ENCODE measurements around the gene ANKRD66. TPM values are rescaled to one million over a fixed set of nuclear protein-coding genes. Genes with fewer than 3 reads are reported as not detected.
"Not testable (repeated sequence)": the region's sequence is repeated elsewhere in the genome, so short reads cannot be mapped to it uniquely, and the experiment has no call there.

Gene ANKRD66
- total RNA-seq, 2 experiments from 2014 or later: not detected

- Mint-ChIP-seq H3K27ac (no peak overlapping the region), H3K4me3 (no peak overlapping the region), H3K4me1 (no peaks in the 10 kb centered on the region), H3K27me3 (peaks cover 19% of the 10 kb centered on the region), H3K36me3 (no peaks in the 10 kb centered on the region), H3K9me3 (no peaks in the 10 kb centered on the region)
- DNase-seq: no peak
Measured at GRCh38 chr6:46772762-46773161, 26.0 kb downstream of the ANKRD66 start.

DNA sequence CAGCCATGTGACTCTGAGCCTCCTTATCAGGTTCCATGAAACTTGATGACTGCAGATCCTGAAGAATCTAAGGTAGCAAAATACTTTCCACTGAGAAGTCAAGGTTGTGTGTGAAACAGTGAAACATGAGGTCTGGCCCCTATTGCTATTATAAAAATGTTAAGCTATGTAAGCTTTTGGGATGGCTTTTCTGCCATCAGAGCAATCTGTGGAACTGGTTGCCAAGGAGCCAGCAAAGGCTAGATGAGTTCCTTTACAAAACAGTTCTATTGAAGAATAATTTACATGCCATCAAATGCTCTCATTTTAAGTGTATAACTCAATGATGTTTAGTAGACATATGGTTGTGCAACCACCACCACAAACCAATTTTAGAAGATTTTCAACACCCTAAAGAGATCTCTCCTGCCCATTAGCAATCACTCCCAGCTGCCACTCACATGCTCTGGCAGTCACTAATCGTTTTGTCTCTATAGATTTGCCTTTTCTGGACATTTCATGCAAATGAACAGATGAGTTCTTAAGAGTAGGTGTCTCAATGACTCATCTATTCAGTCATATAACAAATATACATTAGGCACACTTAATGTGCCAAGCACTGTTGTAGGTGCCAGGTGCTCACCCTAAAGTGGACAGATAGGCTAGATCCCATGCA is 26.6 kb downstream of the ANKRD66 start:
- DNase-seq: no peak
- Mint-ChIP-seq H3K27me3 (peaks cover 15% of the 10 kb centered on the region), H3K36me3 (no peaks in the 10 kb centered on the region), H3K4me1 (no peaks in the 10 kb centered on the region), H3K4me3 (no peak overlapping the region), H3K27ac (no peak overlapping the region), H3K9me3 (no peaks in the 10 kb centered on the region)

DNA sequence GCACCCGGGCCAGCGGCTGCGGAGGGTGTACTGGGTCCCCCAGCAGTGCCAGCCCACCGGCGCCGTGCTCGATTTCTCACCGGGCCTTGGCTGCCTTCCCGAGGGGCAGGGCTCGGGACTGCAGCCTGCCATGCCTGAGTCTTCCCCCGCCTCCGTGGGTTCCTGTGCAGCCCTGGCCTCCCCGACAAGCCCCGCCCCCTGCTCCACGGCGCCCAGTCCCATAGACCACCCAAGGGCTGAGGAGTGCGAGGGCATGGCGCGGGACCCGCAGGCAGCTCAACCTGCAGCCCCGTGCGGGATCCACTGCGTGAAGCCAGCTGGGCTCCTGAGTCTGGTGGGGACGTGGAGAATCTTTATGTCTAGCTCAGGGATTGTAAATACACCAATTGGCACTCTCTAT is 28.0 kb downstream of the ANKRD66 start:
- not testable (repeated sequence) for H3K4me3 Mint-ChIP-seq, H3K9me3 Mint-ChIP-seq, H3K27me3 Mint-ChIP-seq, DNase-seq, H3K27ac Mint-ChIP-seq, H3K4me1 Mint-ChIP-seq, H3K36me3 Mint-ChIP-seq

- no peak for DNase-seq
- no peak overlapping the region for H3K4me3 Mint-ChIP-seq
- no peaks in the 10 kb centered on the region for H3K4me1 Mint-ChIP-seq
- H3K27ac Mint-ChIP-seq: no peak overlapping the region
- peaks cover 8% of the 10 kb centered on the region for H3K27me3 Mint-ChIP-seq
- no peaks in the 10 kb centered on the region for H3K36me3 Mint-ChIP-seq
- H3K9me3 Mint-ChIP-seq: no peaks in the 10 kb centered on the region
Measured at GRCh38 chr6:46776070-46776712, 29.5 kb downstream of the ANKRD66 start.

DNA sequence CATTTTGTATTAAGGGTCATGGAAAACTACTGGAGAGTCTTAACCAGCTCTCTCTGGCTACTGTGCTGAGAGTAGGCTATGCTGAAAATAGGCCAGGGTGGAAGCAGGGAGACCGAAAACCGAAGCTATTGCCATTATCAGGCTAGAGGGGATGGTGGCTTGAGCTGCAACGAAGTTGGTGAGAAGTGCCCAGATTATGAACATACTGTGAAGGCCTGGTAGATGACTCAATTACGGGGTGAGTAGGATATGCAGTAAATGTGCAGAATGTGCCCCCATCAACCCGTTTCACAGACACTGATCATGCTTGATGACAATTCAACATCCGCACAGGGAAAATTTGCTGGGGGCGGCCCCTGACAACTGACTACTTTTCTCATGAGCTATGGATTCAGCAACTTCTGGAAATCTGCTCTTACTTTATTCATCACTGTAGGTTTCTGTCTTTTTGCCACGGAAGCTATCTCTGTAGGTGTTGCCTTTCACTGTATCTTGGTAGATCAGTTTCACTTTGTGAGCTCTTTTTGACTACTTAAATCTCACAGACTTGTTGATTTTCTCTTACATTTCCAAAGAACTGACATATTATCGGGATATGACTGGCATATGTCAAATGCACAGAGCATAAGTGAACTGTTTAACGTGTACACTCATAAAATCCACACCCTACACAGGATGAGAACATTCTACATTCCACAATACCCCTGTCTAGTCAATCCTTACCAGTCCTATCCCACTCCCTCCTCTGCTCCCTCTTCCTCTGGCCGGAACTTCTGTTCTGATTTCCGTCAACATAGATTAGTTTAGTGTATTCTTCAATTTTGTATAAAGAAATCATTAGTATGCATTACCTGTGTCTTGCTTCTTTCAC is 31.0 kb downstream of the ANKRD66 start:
- no peaks in the 10 kb centered on the region for H3K9me3 Mint-ChIP-seq
- H3K27me3 Mint-ChIP-seq: peaks cover 7% of the 10 kb centered on the region
- no peak overlapping the region for H3K27ac Mint-ChIP-seq
- no peak overlapping the region for H3K4me3 Mint-ChIP-seq
- DNase-seq: no peak
- H3K36me3 Mint-ChIP-seq: no peaks in the 10 kb centered on the region
- no peaks in the 10 kb centered on the region for H3K4me1 Mint-ChIP-seq

GRCh38 chr6:46781478-46782378 is 35.0 kb downstream of the ANKRD66 start:
- no peak overlapping the region for H3K27ac Mint-ChIP-seq
- H3K27me3 Mint-ChIP-seq: peaks cover 16% of the 10 kb centered on the region
- H3K36me3 Mint-ChIP-seq: no peaks in the 10 kb centered on the region
- no peak overlapping the region for H3K4me3 Mint-ChIP-seq
- DNase-seq: peak; percentile 15
- no peaks in the 10 kb centered on the region for H3K4me1 Mint-ChIP-seq
- no peaks in the 10 kb centered on the region for H3K9me3 Mint-ChIP-seq

- Mint-ChIP-seq H3K36me3 (no peaks in the 10 kb centered on the region), H3K4me3 (no peak overlapping the region), H3K4me1 (no peaks in the 10 kb centered on the region), H3K27me3 (peaks cover 26% of the 10 kb centered on the region), H3K27ac (no peak overlapping the region), H3K9me3 (no peaks in the 10 kb centered on the region)
- no peak for DNase-seq
Measured at GRCh38 chr6:46784535-46784934, 37.8 kb downstream of the ANKRD66 start.

- Mint-ChIP-seq H3K27me3 (peaks cover 19% of the 10 kb centered on the region), H3K9me3 (no peaks in the 10 kb centered on the region), H3K4me1 (no peaks in the 10 kb centered on the region), H3K36me3 (no peaks in the 10 kb centered on the region), H3K27ac (no peak overlapping the region), H3K4me3 (no peak overlapping the region)
- DNase-seq: no peak
Measured at GRCh38 chr6:46787871-46788540, 41.3 kb downstream of the ANKRD66 start.

- no peaks in the 10 kb centered on the region for H3K36me3 Mint-ChIP-seq
Measured at GRCh38 chr6:46788791-46789190, 42.1 kb downstream of the ANKRD66 start.

DNA sequence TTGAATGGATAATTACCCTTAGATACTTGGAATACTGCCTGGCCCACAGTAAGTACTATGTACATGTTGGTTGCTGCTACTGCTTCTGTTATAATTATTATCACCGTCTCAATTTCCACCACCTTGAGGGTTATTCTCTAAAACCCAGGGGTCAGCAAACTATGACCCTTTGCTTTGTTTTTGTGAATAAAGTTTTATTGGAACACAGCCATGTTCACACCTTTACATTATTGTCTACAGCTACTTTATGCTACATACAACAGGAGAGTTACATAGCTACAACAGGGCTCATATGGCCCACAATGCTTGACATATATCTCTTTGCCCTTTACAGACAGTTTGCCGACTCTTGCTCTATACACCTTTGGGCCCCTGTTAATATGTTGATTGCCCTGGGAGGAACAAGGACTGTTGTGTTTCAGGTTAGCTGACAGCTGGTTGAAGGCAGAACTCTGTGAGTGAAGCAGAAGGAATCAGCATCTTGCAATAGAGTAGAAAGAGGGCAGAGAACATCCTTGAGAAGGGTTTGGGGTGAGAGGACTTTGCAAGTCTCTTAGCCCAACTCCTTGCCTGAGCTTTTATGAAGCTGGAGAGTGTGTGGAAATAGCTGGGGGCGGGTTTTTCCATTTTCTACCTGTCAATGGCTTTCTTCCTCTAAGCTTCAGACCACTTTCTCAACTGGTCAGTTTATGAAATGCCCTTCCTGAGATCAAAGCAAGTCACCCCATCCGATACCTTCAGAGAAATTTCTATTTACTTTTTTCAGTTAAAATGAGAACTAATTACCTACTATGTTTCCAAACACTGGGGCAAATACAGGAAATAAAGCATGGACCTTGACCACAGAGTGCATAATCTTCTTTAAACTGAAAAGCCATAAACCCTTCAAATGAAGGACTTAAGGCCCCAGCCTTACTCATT is 43.0 kb downstream of the ANKRD66 start:
- Mint-ChIP-seq H3K4me1 (no peaks in the 10 kb centered on the region), H3K9me3 (no peaks in the 10 kb centered on the region), H3K4me3 (no peak overlapping the region), H3K36me3 (no peaks in the 10 kb centered on the region), H3K27ac (no peak overlapping the region), H3K27me3 (peaks cover 19% of the 10 kb centered on the region)
- DNase-seq: no peak

More at GRCh38 chr6:46788791-46789190, 42.1 kb downstream of the ANKRD66 start:
- H3K4me1 Mint-ChIP-seq: no peaks in the 10 kb centered on the region
- no peaks in the 10 kb centered on the region for H3K9me3 Mint-ChIP-seq
- DNase-seq: no peak
- no peak overlapping the region for H3K27ac Mint-ChIP-seq
- peaks cover 19% of the 10 kb centered on the region for H3K27me3 Mint-ChIP-seq
- H3K4me3 Mint-ChIP-seq: no peak overlapping the region

- no peak for DNase-seq
Measured at GRCh38 chr6:46790355-46790874, 43.7 kb downstream of the ANKRD66 start.

DNA sequence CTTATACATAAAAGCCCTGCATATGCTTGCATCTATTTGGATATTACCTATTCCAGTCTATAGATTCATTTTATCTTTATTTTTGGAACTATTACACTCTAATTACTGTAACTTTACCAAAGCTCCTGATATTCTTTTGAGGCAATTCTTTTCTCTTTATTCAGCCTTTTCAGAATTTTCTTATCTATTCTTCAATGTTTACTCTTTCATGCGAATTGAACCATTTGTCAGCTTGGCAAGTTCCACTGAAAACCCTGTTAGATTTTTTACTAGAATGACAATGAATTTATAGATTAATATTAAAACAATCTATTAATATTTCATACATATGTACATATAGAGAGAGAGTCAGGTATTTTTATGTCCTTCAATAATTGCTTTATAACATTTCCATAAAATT is 45.9 kb downstream of the ANKRD66 start:
- Mint-ChIP-seq H3K4me3 (no peak overlapping the region), H3K4me1 (no peaks in the 10 kb centered on the region), H3K9me3 (no peaks in the 10 kb centered on the region)

More at GRCh38 chr6:46790355-46790874, 43.7 kb downstream of the ANKRD66 start:
- no peaks in the 10 kb centered on the region for H3K36me3 Mint-ChIP-seq
- H3K4me3 Mint-ChIP-seq: no peak overlapping the region
- H3K27ac Mint-ChIP-seq: no peak overlapping the region
- peaks cover 17% of the 10 kb centered on the region for H3K27me3 Mint-ChIP-seq
- H3K9me3 Mint-ChIP-seq: no peaks in the 10 kb centered on the region
- no peaks in the 10 kb centered on the region for H3K4me1 Mint-ChIP-seq

GRCh38 chr6:46793138-46793537 is 46.4 kb downstream of the ANKRD66 start, which contains the start of gene MEP1A:
MEP1A (plus strand) TSS chr6:46793389; CDS start chr6:46793399, 10 bp downstream.
- H3K27me3 Mint-ChIP-seq: peaks cover 4% of the 10 kb centered on the region
- no peak within 1 kb of the TSS for H3K4me3 Mint-ChIP-seq
- no peak within 1 kb of the TSS for H3K27ac Mint-ChIP-seq
- H3K36me3 Mint-ChIP-seq: no peaks in the 10 kb centered on the region
- no peaks in the 10 kb centered on the region for H3K4me1 Mint-ChIP-seq
- no peaks in the 10 kb centered on the region for H3K9me3 Mint-ChIP-seq
- no peak for DNase-seq

More for the DNA sequence above, 45.9 kb downstream of the ANKRD66 start:
- no peaks in the 10 kb centered on the region for H3K36me3 Mint-ChIP-seq
- no peak for DNase-seq
- no peak overlapping the region for H3K27ac Mint-ChIP-seq
- peaks cover 9% of the 10 kb centered on the region for H3K27me3 Mint-ChIP-seq

Data from activated naive CD8-positive, alpha-beta T cell treated with anti-CD3 and anti-CD28 coated beads for 36 hours (primary cell).